Measurements from ENCODE around the gene ART1. TPM values are rescaled to one million over a fixed set of nuclear protein-coding genes. Genes with fewer than 3 reads are reported as not detected.

ART1 gene
- total and polyA plus RNA-seq, 7 donors = 0.26 to 33.0 (median 14.5) TPM

DNA sequence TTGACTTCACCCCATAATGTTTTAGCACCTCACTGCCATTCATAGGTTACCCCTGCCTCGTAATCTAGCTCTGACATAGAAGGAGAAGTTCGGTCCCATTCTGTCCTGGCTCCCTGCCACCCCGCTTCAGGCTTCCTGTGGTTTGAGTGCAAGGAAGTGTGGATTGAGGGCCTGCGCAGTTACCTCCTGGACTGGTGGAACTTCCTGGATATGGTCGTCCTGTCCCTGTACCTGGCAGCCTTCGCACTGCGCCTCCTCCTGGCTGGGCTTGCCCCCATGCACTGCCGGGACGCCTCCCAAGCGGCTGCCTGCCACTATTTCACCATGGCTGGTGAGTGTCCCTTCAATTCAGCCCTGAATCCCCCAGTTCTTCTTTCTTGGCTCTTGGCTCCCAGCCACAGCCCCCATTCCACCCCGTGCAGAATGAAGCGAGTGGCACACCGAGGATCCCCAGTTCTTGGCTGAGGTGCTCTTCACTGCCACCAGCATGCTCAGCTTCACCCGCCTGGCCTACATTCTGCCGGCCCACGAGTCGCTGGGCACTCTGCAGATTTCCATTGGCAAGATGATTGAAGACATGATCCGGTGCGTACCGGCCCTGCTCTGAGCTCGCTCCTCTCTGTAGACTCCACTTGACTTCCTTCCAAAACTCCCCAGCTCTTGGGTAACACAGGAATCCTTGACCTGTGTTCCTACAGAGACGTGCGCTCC is 18.5 kb upstream of the ART1 start:
- intact Hi-C loops (cut with DNase I) = no loop called here
- no peak overlapping the region for H3K27ac ChIP-seq
- H3K9me3 ChIP-seq = no peaks in the 10 kb centered on the region
- no peaks in the 10 kb centered on the region for H3K36me3 ChIP-seq (ENCODE audit: insufficient read depth in 1 of 2, low read depth in 1 of 2)
- TF ChIP-seq, protein P1, sequence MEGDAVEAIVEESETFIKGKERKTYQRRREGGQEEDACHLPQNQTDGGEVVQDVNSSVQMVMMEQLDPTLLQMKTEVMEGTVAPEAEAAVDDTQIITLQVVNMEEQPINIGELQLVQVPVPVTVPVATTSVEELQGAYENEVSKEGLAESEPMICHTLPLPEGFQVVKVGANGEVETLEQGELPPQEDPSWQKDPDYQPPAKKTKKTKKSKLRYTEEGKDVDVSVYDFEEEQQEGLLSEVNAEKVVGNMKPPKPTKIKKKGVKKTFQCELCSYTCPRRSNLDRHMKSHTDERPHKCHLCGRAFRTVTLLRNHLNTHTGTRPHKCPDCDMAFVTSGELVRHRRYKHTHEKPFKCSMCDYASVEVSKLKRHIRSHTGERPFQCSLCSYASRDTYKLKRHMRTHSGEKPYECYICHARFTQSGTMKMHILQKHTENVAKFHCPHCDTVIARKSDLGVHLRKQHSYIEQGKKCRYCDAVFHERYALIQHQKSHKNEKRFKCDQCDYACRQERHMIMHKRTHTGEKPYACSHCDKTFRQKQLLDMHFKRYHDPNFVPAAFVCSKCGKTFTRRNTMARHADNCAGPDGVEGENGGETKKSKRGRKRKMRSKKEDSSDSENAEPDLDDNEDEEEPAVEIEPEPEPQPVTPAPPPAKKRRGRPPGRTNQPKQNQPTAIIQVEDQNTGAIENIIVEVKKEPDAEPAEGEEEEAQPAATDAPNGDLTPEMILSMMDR (IDR thresholded peaks at IDR 0.05) = no peak
- DNase-seq (peak; percentile 65 to 73), ATAC-seq (peak in 1 of 4 donors; percentile 24)
- WGBS, 3 donors = 83 to 85% (median 84%) methylated on average over 23 of the region's 23 CpGs
- peak overlapping the region; percentile 2 for H3K4me3 ChIP-seq
- no peaks in the 10 kb centered on the region for H3K4me1 ChIP-seq
- no peaks in the 10 kb centered on the region for H3K27me3 ChIP-seq (ENCODE audit: insufficient read depth in 3 of 3, low read length in 2 of 3)

DNA sequence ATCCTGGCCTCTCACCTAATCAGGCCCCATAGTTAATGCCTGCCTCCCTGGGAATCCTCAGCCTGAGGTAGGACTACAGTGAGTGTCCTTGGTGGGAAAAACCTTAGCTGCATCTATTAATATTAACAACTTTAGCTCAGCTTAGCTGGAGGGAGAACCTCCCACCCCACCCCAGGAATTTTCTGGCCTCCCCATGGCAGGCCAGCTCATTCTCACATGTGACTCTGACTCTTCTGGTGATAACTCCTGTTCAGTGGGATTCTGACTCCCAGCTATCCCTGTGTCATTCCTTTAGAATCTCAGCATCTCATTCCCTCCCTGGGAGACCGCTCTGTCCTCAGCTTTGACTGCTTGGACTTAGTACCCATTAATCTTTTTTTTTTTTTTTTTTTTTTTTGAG is 17.6 kb upstream of the ART1 start:
- TF ChIP-seq, protein P1 (IDR thresholded peaks at IDR 0.05) = no peak
- intact Hi-C loops (cut with DNase I) = no loop called here
- WGBS, 3 donors = 95 to 100% (median 96%) methylated on average over 1 of the region's 1 CpG
- no peaks in the 10 kb centered on the region for H3K27me3 ChIP-seq (ENCODE audit: insufficient read depth in 3 of 3, low read length in 2 of 3)
- no peaks in the 10 kb centered on the region for H3K36me3 ChIP-seq (ENCODE audit: insufficient read depth in 1 of 2, low read depth in 1 of 2)
- H3K4me1 ChIP-seq = no peaks in the 10 kb centered on the region
- ATAC-seq = peak in 2 of 4 donors; percentile 28 to 40
- DNase-seq = peak in 1 of 2 donors; percentile 10
- no peak overlapping the region for H3K27ac ChIP-seq
- H3K9me3 ChIP-seq = no peaks in the 10 kb centered on the region
- H3K4me3 ChIP-seq = no peak overlapping the region

DNA sequence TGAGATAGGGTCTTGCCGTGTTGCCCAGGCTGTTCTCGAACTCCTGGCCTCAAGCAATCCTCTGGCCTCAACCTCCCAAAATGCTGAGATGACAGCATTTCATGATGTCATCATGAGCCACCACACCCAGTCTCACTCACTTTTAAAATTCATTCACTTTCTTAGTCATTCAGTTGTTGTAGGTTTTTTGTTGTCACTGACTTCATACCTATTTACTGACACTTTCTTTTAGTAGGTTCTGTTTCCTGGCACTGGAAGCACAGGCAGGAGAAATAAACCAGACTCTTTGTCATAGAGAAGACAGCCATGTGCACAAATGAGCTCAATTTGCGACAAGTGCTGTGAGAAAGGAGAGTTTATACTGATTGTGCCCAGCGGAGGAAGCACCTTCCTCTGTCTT is 13.6 kb upstream of the ART1 start:
- no peaks in the 10 kb centered on the region for H3K27me3 ChIP-seq (ENCODE audit: insufficient read depth in 3 of 3, low read length in 2 of 3)
- 90 to 91% (median 90%) methylated on average over 4 of the region's 4 CpGs for WGBS, 3 donors
- DNase-seq (peak in 1 of 2 donors; percentile 5), ATAC-seq (no peak)
- no peak overlapping the region for H3K4me3 ChIP-seq
- H3K27ac ChIP-seq = no peak overlapping the region
- TF ChIP-seq, protein P1 (IDR thresholded peaks at IDR 0.05) = no peak
- H3K4me1 ChIP-seq = no peaks in the 10 kb centered on the region
- intact Hi-C loops (cut with DNase I) = no loop called here
- H3K9me3 ChIP-seq = no peaks in the 10 kb centered on the region
- H3K36me3 ChIP-seq (ENCODE audit: insufficient read depth in 1 of 2, low read depth in 1 of 2) = no peaks in the 10 kb centered on the region

DNA sequence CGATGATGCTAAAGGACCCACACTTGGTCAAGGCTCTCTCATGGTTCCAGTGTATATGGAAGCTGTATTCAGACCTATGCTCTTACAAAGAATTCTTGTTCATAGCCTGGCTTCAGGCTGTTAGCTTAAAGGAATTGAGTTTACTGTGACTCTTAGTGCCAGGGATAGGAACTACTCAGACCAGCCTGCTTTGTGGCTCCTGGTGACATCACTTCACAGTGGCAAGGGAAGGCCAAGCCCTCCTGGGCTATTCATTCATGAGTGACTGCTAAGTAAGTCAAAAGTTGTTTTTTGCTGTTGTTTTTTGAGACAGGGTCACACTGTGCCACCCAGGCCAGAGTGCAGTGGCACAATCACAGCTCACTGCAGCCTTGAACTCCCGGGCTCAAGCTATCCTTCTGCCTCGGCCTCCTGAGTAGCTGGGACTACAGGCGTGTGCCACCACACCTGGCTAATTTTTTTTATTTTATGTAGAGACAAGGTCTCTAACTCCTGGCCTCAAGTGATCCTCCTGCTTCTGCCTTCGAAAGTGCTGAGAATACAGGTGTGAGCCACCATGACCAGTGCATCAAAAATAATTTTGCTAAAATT is 12.8 kb upstream of the ART1 start:
- TF ChIP-seq, protein P1 (IDR thresholded peaks at IDR 0.05) = no peak
- intact Hi-C loops (cut with DNase I) = no loop called here
- no peak for ATAC-seq
- Histone ChIP-seq H3K9me3 (no peaks in the 10 kb centered on the region), H3K4me1 (no peaks in the 10 kb centered on the region), H3K27me3 (ENCODE audit: insufficient read depth in 3 of 3, low read length in 2 of 3) (no peaks in the 10 kb centered on the region), H3K27ac (no peak overlapping the region), H3K36me3 (ENCODE audit: insufficient read depth in 1 of 2, low read depth in 1 of 2) (no peaks in the 10 kb centered on the region), H3K4me3 (no peak overlapping the region)
- WGBS, 3 donors = 88 to 94% (median 89%) methylated on average over 5 of the region's 5 CpGs
- DNase-seq = no peak
